Progenitor cell of endocrine pancreas (in vitro differentiated cells): ENCODE data around the gene TGFBR2. TPM values are rescaled to one million over a fixed set of nuclear protein-coding genes. Genes with fewer than 3 reads are reported as not detected.

Source experiments
- DNase-seq: peaks from one replicate; pipeline ENCODE4 v3.0.0; 2021; ENCODE audit warnings: low spot score; ENCODE audit not compliant: unreplicated experiment
- H3K27ac Mint-ChIP-seq: 2 replicates; pipeline ENCODE4 v1.8.0; 2021; ENCODE audit warnings: mild to moderate bottlenecking, moderate library complexity, mixed read lengths
- H3K27me3 Mint-ChIP-seq: 2 replicates; pipeline ENCODE4 v1.8.0; 2021; ENCODE audit warnings: mixed read lengths
- H3K36me3 Mint-ChIP-seq: 2 replicates; pipeline ENCODE4 v1.8.0; 2022; ENCODE audit warnings: mixed read lengths; ENCODE audit not compliant: insufficient read depth
- H3K4me1 Mint-ChIP-seq: 2 replicates; pipeline ENCODE4 v1.8.0; 2021; ENCODE audit warnings: low read depth, mixed read lengths
- H3K4me3 Mint-ChIP-seq: 2 replicates; pipeline ENCODE4 v1.8.0; 2021; ENCODE audit warnings: low read depth, mild to moderate bottlenecking, moderate library complexity, mixed read lengths
- H3K9me3 Mint-ChIP-seq: 2 replicates; pipeline ENCODE4 v1.8.0; 2021; ENCODE audit warnings: low read depth, mixed read lengths
- total RNA-seq: library from RNA; stranded (reverse); gene quantifications from 2 replicates; pipeline ENCODE4 v1.2.1, GENCODE V29; 2021
- TF ChIP-seq, protein P1 (sequence below): fragments of 200-600 bp; sonication (generic); IDR thresholded peaks from one replicate; pipeline ENCODE4 v1.5.0; 2021; ENCODE audit warnings: antibody characterized with exemption, mild to moderate bottlenecking; ENCODE audit not compliant: unreplicated experiment

Gene TGFBR2
- total RNA-seq, 1 donor from 2014 or later: 21.1 TPM

DNA sequence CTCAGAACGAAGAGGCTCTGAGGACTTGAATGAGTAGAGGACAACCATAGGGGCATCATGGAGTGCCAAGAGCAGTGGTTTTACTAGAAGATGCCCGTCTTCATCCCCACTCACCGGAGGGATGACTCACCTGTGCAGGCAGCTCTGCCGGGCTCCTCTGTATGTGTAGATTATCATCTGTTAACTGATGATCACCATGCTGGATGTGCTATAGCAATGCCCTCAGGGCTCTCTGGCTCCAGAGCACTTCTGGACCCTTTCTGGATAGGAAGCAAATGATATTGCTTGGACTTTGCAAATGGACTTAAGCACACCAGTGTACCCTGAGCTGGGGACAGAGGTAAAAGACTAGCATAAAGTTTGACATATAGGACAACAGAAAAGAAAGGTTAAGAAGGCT is 10.2 kb upstream of the TGFBR2 start:
- TF ChIP-seq, protein P1, sequence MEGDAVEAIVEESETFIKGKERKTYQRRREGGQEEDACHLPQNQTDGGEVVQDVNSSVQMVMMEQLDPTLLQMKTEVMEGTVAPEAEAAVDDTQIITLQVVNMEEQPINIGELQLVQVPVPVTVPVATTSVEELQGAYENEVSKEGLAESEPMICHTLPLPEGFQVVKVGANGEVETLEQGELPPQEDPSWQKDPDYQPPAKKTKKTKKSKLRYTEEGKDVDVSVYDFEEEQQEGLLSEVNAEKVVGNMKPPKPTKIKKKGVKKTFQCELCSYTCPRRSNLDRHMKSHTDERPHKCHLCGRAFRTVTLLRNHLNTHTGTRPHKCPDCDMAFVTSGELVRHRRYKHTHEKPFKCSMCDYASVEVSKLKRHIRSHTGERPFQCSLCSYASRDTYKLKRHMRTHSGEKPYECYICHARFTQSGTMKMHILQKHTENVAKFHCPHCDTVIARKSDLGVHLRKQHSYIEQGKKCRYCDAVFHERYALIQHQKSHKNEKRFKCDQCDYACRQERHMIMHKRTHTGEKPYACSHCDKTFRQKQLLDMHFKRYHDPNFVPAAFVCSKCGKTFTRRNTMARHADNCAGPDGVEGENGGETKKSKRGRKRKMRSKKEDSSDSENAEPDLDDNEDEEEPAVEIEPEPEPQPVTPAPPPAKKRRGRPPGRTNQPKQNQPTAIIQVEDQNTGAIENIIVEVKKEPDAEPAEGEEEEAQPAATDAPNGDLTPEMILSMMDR: no peak
- H3K4me3 Mint-ChIP-seq: no peak overlapping the region
- H3K27ac Mint-ChIP-seq: peak overlapping the region; percentile 88
- H3K4me1 Mint-ChIP-seq: peaks cover 25% of the 10 kb centered on the region
- peaks cover 18% of the 10 kb centered on the region for H3K9me3 Mint-ChIP-seq
- H3K27me3 Mint-ChIP-seq: no peaks in the 10 kb centered on the region
- H3K36me3 Mint-ChIP-seq: peaks cover 2% of the 10 kb centered on the region
- DNase-seq: no peak

GRCh38 chr3:30597131-30597768 is 9.2 kb upstream of the TGFBR2 start:
- H3K4me3 Mint-ChIP-seq: peak overlapping the region; percentile 44
- no peak for DNase-seq

GRCh38 chr3:30597769-30598134 is 8.6 kb upstream of the TGFBR2 start:
- Mint-ChIP-seq H3K4me1 (peaks cover 26% of the 10 kb centered on the region), H3K27ac (peak overlapping the region; percentile 97), H3K9me3 (peaks cover 11% of the 10 kb centered on the region), H3K4me3 (no peak overlapping the region), H3K36me3 (peaks cover 4% of the 10 kb centered on the region), H3K27me3 (no peaks in the 10 kb centered on the region)
- DNase-seq: no peak
- TF ChIP-seq, protein P1: no peak

More at GRCh38 chr3:30597131-30597768, 9.2 kb upstream of the TGFBR2 start:
- Mint-ChIP-seq H3K36me3 (peaks cover 4% of the 10 kb centered on the region), H3K9me3 (peaks cover 12% of the 10 kb centered on the region), H3K27me3 (no peaks in the 10 kb centered on the region), H3K27ac (peak overlapping the region; percentile 97), H3K4me1 (peaks cover 26% of the 10 kb centered on the region)
- TF ChIP-seq, protein P1: no peak

DNA sequence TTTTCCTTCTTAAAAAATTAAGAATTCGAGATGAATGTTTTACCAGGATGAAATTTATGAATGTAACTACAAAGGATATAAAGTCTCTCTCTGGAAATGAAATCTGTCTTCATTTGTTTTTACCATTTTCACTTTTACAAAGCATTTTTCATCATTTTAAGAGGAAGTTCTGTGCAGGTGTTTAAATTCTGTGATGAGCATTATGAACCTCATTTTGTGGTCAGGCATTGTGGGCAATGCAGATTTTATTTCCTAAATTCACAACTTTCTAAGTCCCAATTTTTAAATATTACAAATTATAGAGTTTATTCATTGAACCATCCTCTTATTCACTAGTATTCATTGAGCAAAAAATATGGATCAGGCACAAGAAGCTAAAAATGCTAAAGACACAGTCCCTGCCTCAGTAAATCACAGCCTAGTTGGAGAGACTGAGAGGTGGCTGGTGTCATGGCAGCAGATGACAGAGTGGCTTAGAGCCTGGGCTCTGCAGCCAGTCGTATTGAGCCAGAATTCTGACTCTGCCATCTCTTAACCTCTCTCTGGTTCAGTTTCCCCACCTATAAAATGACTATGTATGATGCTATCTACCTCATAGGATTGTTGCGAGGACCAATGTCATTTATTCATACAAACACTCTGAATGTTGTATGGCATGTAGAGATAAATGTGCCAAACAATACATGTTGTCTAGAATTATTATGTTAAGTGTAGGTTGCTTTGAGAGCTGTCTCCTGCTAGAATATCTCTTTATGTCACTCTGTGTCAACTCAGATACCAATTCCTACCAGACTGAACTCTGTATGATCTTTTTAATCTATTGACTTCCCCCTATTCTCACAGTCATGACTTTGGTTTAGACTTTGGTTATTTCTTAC is 7.5 kb upstream of the TGFBR2 start:
- H3K36me3 Mint-ChIP-seq: peaks cover 2% of the 10 kb centered on the region
- H3K27ac Mint-ChIP-seq: peak overlapping the region; percentile 30
- TF ChIP-seq, protein P1: no peak
- no peak for DNase-seq
- H3K4me1 Mint-ChIP-seq: peaks cover 26% of the 10 kb centered on the region
- no peaks in the 10 kb centered on the region for H3K27me3 Mint-ChIP-seq
- peaks cover 8% of the 10 kb centered on the region for H3K9me3 Mint-ChIP-seq
- no peak overlapping the region for H3K4me3 Mint-ChIP-seq

GRCh38 chr3:30600572-30600971 is 5.8 kb upstream of the TGFBR2 start:
- no peak overlapping the region for H3K27ac Mint-ChIP-seq
- TF ChIP-seq, protein P1: no peak
- peaks cover 3% of the 10 kb centered on the region for H3K9me3 Mint-ChIP-seq
- no peak overlapping the region for H3K4me3 Mint-ChIP-seq
- peaks cover 2% of the 10 kb centered on the region for H3K36me3 Mint-ChIP-seq
- H3K27me3 Mint-ChIP-seq: no peaks in the 10 kb centered on the region
- DNase-seq: no peak
- peaks cover 36% of the 10 kb centered on the region for H3K4me1 Mint-ChIP-seq
